Uterus (tissue), 2 donors: ENCODE data around the gene MKKS.

Experiments
- CTCF ChIP-seq, 4 experiments: fragments of 200-600 bp in 2 of 4; fragments of 450-650 bp in 2 of 4; sonication (generic) in 2 of 4; IDR thresholded peaks; one replicate each; pipeline ENCODE4 v1.5.1; 2016 to 2019; ENCODE audit warnings: antibody characterized with exemption in 4 of 4, mild to moderate bottlenecking in 2 of 4, moderate library complexity in 1 of 4
- POLR2A ChIP-seq, 2 donors: fragments of 450-650 bp; IDR thresholded peaks; one replicate each; pipeline ENCODE4 v1.6.1; 2016; ENCODE audit warnings: antibody characterized with exemption in 2 of 2, mild to moderate bottlenecking in 1 of 2, moderate library complexity in 1 of 2

GRCh38 chr20:10371467-10371866 lies 62.6 kb downstream of the MKKS start:
- TF ChIP-seq CTCF (IDR thresholded peaks at IDR 0.05) (no peak), POLR2A (IDR thresholded peaks at IDR 0.05) (no peak)
